Measurements from ENCODE around the gene TCEA2.

TCEA2 gene

DNA sequence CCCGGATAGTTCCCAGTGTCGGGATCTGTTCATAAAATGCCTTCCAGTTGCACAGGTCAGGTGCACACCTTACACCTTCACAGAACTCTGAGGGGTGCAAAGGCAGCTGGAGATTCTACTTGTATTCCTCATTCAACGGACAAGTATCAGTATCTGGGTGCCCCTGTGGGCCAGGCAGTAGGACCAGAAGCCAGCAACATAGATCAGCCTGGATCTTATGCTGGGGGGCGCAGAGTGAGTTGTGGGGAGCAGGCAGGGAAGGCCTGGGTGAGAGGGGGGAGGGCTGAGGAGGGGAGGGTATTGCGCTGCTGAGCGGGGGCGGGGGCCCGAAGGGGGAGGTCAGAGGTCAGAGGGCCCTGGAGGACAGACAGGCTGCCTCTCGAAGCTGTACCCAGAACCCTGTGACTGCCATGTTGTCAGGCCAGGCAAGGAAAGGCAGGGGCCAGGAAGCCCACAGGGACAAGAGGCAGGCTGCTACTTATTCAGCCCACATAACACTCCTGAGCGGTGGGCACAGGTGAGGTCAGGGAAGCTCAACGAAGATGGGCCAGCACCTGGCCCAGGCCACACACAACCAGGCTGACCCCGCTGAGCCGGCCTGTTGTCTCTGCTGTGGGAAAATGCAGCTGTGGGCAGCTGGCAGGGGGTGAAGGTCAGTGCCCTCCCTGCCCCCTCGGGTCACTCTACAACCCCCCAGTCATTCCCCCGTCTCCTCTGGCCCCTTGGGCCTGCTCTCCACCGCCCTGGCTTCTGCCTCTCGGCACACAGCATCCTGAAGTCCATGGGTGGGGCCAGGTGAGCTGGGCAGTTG is 18.0 kb downstream of the TCEA2 start:
- Histone ChIP-seq H3K27me3 (replicated peaks) (peaks cover 24% of the 10 kb centered on the region), H3K27ac (no peak overlapping the region), H3K36me3 (replicated peaks) (no peaks in the 10 kb centered on the region), H3K4me3 (ENCODE audit: low read depth, low read length) (no peak overlapping the region)
- TF ChIP-seq CTCF (IDR thresholded peaks at IDR 0.05; ENCODE audit: low read depth, low read length, missing control alignments) = no peak
- no peak for DNase-seq
- in situ Hi-C loops (cut with HindIII; ENCODE audit: low pct_ligation_motif_present, low sequenced_read_pairs) = no loop called here

DNA sequence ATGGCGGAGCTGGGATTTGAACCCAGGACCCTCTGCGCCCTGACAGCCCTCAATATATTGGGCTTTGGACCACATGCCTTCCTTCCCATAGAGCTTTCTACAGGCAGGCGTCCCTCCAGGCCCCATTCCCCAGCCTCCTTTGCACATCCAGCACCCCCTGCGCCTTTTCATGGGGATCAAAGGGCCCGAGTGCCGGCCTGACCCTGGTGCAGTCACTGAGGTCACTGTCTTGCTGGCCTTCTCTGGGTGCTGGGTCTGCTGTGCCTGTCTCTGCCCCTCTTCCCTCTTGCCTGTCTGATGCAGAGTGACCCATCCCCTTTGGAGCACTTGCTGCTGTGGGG is 18.6 kb downstream of the TCEA2 start:
- DNase-seq = no peak
- no peaks in the 10 kb centered on the region for H3K36me3 ChIP-seq (replicated peaks)
- in situ Hi-C loops (cut with HindIII; ENCODE audit: low pct_ligation_motif_present, low sequenced_read_pairs) = no loop called here
- H3K4me3 ChIP-seq (ENCODE audit: low read depth, low read length) = no peak overlapping the region
- peaks cover 27% of the 10 kb centered on the region for H3K27me3 ChIP-seq (replicated peaks)
- TF ChIP-seq CTCF (IDR thresholded peaks at IDR 0.05; ENCODE audit: low read depth, low read length, missing control alignments) = no peak
- H3K27ac ChIP-seq = no peak overlapping the region

GRCh38 chr20:64082126-64082731 is 19.2 kb downstream of the TCEA2 start:
- in situ Hi-C loops (cut with HindIII; ENCODE audit: low pct_ligation_motif_present, low sequenced_read_pairs) = no loop called here
- no peak overlapping the region for H3K4me3 ChIP-seq (ENCODE audit: low read depth, low read length)
- H3K27ac ChIP-seq = no peak overlapping the region
- H3K36me3 ChIP-seq (replicated peaks) = no peaks in the 10 kb centered on the region
- TF ChIP-seq CTCF (IDR thresholded peaks at IDR 0.05; ENCODE audit: low read depth, low read length, missing control alignments) = no peak
- no peak for DNase-seq
- H3K27me3 ChIP-seq (replicated peaks) = peaks cover 27% of the 10 kb centered on the region

- in situ Hi-C loops (cut with HindIII; ENCODE audit: low pct_ligation_motif_present, low sequenced_read_pairs) = no loop called here
- H3K4me3 ChIP-seq (ENCODE audit: low read depth, low read length) = peak overlapping the region; percentile 29
- DNase-seq = no peak
- peaks cover 27% of the 10 kb centered on the region for H3K27me3 ChIP-seq (replicated peaks)
- H3K36me3 ChIP-seq (replicated peaks) = no peaks in the 10 kb centered on the region
- no peak for TF ChIP-seq CTCF (IDR thresholded peaks at IDR 0.05; ENCODE audit: low read depth, low read length, missing control alignments)
- H3K27ac ChIP-seq = no peak overlapping the region
Measured at GRCh38 chr20:64082820-64083377, 19.9 kb downstream of the TCEA2 start.

DNA sequence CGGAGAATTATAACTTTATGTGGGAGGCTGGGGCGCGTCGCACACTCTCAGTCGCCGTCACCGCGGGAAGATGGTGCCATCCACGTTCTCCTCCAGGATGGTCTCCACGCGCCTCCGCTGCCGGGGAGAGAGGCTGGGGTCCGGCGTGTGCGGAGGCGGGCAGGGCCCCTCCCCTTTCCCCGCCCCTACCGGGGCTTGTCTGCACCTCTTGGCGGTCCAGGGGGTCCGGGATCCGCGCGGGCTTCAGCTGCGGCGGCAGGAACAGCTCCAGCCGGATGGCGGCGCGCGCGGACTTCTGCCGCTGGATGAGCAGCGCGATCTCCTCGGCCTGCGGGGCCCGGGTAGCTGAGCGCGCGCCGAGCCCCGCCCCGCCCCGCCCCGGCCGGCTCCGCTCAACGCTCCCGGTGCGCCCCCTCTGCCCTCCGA is 20.4 kb downstream of the TCEA2 start:
- in situ Hi-C loops (cut with HindIII; ENCODE audit: low pct_ligation_motif_present, low sequenced_read_pairs) = no loop called here
- Histone ChIP-seq H3K27ac (no peak overlapping the region), H3K4me3 (ENCODE audit: low read depth, low read length) (peak overlapping the region; percentile 29), H3K36me3 (replicated peaks) (no peaks in the 10 kb centered on the region), H3K27me3 (replicated peaks) (peaks cover 27% of the 10 kb centered on the region)
- peak; percentile 65 for TF ChIP-seq CTCF (IDR thresholded peaks at IDR 0.05; ENCODE audit: low read depth, low read length, missing control alignments)
- peak; percentile 45 for DNase-seq

Measured in brain microvascular endothelial cell (primary cell).